Measurements from ENCODE around the gene IRF6. TPM values are rescaled to one million over a fixed set of nuclear protein-coding genes. Genes with fewer than 3 reads are reported as not detected.
"Not testable (repeated sequence)": the region's sequence is repeated elsewhere in the genome, so short reads cannot be mapped to it uniquely, and the experiment has no call there.

IRF6 gene
- total RNA-seq, 2 experiments from 2014 or later, result 0.16 to 0.21 TPM

GRCh38 chr1:209803568-209803967, 2.4 kb downstream of the IRF6 start:
- DNase-seq, result no peak
- CTCF ChIA-PET, result no interaction called here
- ATAC-seq, result no peak
- Mint-ChIP-seq H3K36me3 (ENCODE audit: low read depth) (no peaks in the 10 kb centered on the region), H3K4me3 (no peak overlapping the region), H3K4me1 (ENCODE audit: low read depth) (peaks cover 11% of the 10 kb centered on the region), H3K27ac (no peak overlapping the region), H3K27me3 (ENCODE audit: low read depth) (peaks cover 17% of the 10 kb centered on the region), H3K9me3 (ENCODE audit: insufficient read depth) (no peaks in the 10 kb centered on the region)
- POLR2A ChIA-PET, result no interaction called here

DNA sequence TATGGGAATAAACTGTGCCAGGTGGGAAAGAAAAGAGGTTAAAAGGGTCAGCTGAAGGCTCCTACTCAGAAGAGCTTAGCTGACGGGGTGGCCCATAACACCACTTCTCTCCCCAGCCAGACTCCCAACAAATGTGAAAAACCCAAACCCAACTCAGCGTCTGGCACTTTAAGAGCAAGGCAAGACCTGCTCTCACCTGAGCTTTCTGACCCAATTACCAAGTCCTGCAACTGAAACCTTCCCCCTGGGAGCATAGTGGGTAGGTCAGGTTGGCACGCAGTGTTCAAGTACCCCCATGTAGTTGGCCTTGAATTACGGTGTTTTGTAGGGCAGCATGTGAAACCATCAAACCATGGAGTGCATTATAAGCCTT, 3.2 kb downstream of the IRF6 start:
- peaks cover 11% of the 10 kb centered on the region for H3K4me1 Mint-ChIP-seq (ENCODE audit: low read depth)
- CTCF ChIA-PET, result interaction anchor here (0.8 kb wide), 1 partner anchor 21 kb away, joined by 3 read pairs; no protein-coding TSS in a partner anchor
- peaks cover 17% of the 10 kb centered on the region for H3K27me3 Mint-ChIP-seq (ENCODE audit: low read depth)
- ATAC-seq (no peak), DNase-seq (no peak)
- POLR2A ChIA-PET, result no interaction called here
- H3K9me3 Mint-ChIP-seq (ENCODE audit: insufficient read depth), result no peaks in the 10 kb centered on the region
- H3K36me3 Mint-ChIP-seq (ENCODE audit: low read depth), result no peaks in the 10 kb centered on the region
- no peak overlapping the region for H3K27ac Mint-ChIP-seq
- H3K4me3 Mint-ChIP-seq, result no peak overlapping the region

GRCh38 chr1:209802117-209802779, 3.7 kb downstream of the IRF6 start:
- Mint-ChIP-seq H3K4me3 (no peak overlapping the region), H3K4me1 (ENCODE audit: low read depth) (peaks cover 11% of the 10 kb centered on the region)
- CTCF ChIA-PET, result interaction anchor here (0.8 to 3.5 kb wide), 3 partner anchors 21 to 25 kb away, joined by 3 to 15 read pairs (median 3); partner anchors contain the start of gene UTP25

GRCh38 chr1:209800984-209801834, 4.7 kb downstream of the IRF6 start:
- Mint-ChIP-seq H3K36me3 (ENCODE audit: low read depth) (no peaks in the 10 kb centered on the region), H3K9me3 (ENCODE audit: insufficient read depth) (no peaks in the 10 kb centered on the region), H3K4me1 (ENCODE audit: low read depth) (peaks cover 9% of the 10 kb centered on the region), H3K4me3 (no peak overlapping the region), H3K27me3 (ENCODE audit: low read depth) (peaks cover 17% of the 10 kb centered on the region), H3K27ac (no peak overlapping the region)
- CTCF ChIA-PET, result interaction anchor here (1.1 to 3.5 kb wide), 2 partner anchors 22 to 26 kb away, joined by 3 to 15 read pairs; partner anchors contain the start of gene UTP25
- POLR2A ChIA-PET, result interaction anchor here (0.7 to 0.9 kb wide), 2 partner anchors 18 to 20 kb away, joined by 3 read pairs; no protein-coding TSS in a partner anchor
- DNase-seq, result no peak
- no peak for ATAC-seq

More at GRCh38 chr1:209802117-209802779, 3.7 kb downstream of the IRF6 start:
- DNase-seq (no peak), ATAC-seq (no peak)
- no peaks in the 10 kb centered on the region for H3K9me3 Mint-ChIP-seq (ENCODE audit: insufficient read depth)
- POLR2A ChIA-PET, result interaction anchor here (0.9 kb wide), 1 partner anchor 19 kb away, joined by 3 read pairs; no protein-coding TSS in a partner anchor
- no peaks in the 10 kb centered on the region for H3K36me3 Mint-ChIP-seq (ENCODE audit: low read depth)
- no peak overlapping the region for H3K27ac Mint-ChIP-seq
- peaks cover 17% of the 10 kb centered on the region for H3K27me3 Mint-ChIP-seq (ENCODE audit: low read depth)

GRCh38 chr1:209797978-209798639, 7.8 kb downstream of the IRF6 start:
- H3K27ac Mint-ChIP-seq, result no peak overlapping the region
- H3K36me3 Mint-ChIP-seq (ENCODE audit: low read depth), result no peaks in the 10 kb centered on the region
- ATAC-seq (no peak), DNase-seq (no peak)
- no peak overlapping the region for H3K4me3 Mint-ChIP-seq
- H3K27me3 Mint-ChIP-seq (ENCODE audit: low read depth), result peaks cover 5% of the 10 kb centered on the region
- ChIA-PET POLR2A (interaction anchor here (1.4 kb wide), 1 partner anchor 21 kb away, joined by 3 read pairs; no protein-coding TSS in a partner anchor), CTCF (interaction anchor here (1.0 kb wide), 2 partner anchors 25 to 50 kb away, joined by 4 to 8 read pairs; no protein-coding TSS in a partner anchor)
- no peaks in the 10 kb centered on the region for H3K4me1 Mint-ChIP-seq (ENCODE audit: low read depth)
- peaks cover 2% of the 10 kb centered on the region for H3K9me3 Mint-ChIP-seq (ENCODE audit: insufficient read depth)

GRCh38 chr1:209793711-209794110, 12.2 kb downstream of the IRF6 start:
- H3K9me3 Mint-ChIP-seq (ENCODE audit: insufficient read depth); H3K36me3 Mint-ChIP-seq (ENCODE audit: low read depth); H3K4me3 Mint-ChIP-seq; H3K27ac Mint-ChIP-seq; ATAC-seq; POLR2A ChIA-PET; H3K4me1 Mint-ChIP-seq (ENCODE audit: low read depth); H3K27me3 Mint-ChIP-seq (ENCODE audit: low read depth); DNase-seq: not testable (repeated sequence)
- CTCF ChIA-PET, result interaction anchor here (1.6 to 2.9 kb wide), 2 partner anchors 29 to 45 kb away, joined by 5 to 15 read pairs; no protein-coding TSS in a partner anchor

- Mint-ChIP-seq H3K9me3 (ENCODE audit: insufficient read depth) (peaks cover 3% of the 10 kb centered on the region), H3K27ac (no peak overlapping the region), H3K4me3 (no peak overlapping the region), H3K27me3 (ENCODE audit: low read depth) (peaks cover 2% of the 10 kb centered on the region), H3K36me3 (ENCODE audit: low read depth) (no peaks in the 10 kb centered on the region), H3K4me1 (ENCODE audit: low read depth) (peaks cover 10% of the 10 kb centered on the region)
- POLR2A ChIA-PET, result interaction anchor here (1.1 kb wide), 1 partner anchor 17 kb away, joined by 4 read pairs; no protein-coding TSS in a partner anchor
- CTCF ChIA-PET, result interaction anchor here (1.6 to 2.9 kb wide), 2 partner anchors 31 to 43 kb away, joined by 5 to 15 read pairs; no protein-coding TSS in a partner anchor
- no peak for ATAC-seq
- DNase-seq, result no peak
These were observed 14.0 kb downstream of the IRF6 start for GRCh38 chr1:209791920-209792319.

GRCh38 chr1:209790286-209791193, 15.4 kb downstream of the IRF6 start:
- no peak overlapping the region for H3K4me3 Mint-ChIP-seq
- H3K27me3 Mint-ChIP-seq (ENCODE audit: low read depth), result peaks cover 2% of the 10 kb centered on the region
- H3K27ac Mint-ChIP-seq, result no peak overlapping the region
- no peaks in the 10 kb centered on the region for H3K36me3 Mint-ChIP-seq (ENCODE audit: low read depth)
- ChIA-PET CTCF (interaction anchor here (1.0 to 2.9 kb wide), 2 partner anchors 33 kb away, joined by 5 to 15 read pairs; no protein-coding TSS in a partner anchor), POLR2A (no interaction called here)
- peaks cover 13% of the 10 kb centered on the region for H3K4me1 Mint-ChIP-seq (ENCODE audit: low read depth)
- H3K9me3 Mint-ChIP-seq (ENCODE audit: insufficient read depth), result peaks cover 3% of the 10 kb centered on the region
- no peak for ATAC-seq
- no peak for DNase-seq

DNA sequence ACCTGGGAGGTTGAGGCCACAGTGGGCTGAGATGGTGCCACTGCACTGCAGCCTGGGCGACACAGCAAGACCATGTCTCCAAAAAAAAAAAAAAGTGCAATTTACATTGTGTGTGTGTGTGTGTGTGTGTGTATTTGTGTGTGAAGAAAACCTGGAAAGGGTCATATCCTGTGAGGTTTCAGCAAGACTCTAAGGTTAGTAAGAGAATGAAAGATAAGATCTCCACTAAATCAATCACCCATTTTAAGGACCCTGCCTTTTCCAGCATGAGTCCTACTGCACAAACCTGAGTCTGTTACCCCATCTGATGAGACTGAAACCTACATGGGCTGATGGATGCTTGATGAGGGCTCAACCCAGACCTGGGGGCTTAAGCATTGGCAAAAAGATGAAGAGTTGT, 16.7 kb downstream of the IRF6 start:
- peaks cover 26% of the 10 kb centered on the region for H3K4me1 Mint-ChIP-seq (ENCODE audit: low read depth)
- no peak for ATAC-seq
- POLR2A ChIA-PET, result no interaction called here
- H3K36me3 Mint-ChIP-seq (ENCODE audit: low read depth), result peaks cover 2% of the 10 kb centered on the region
- no peak overlapping the region for H3K27ac Mint-ChIP-seq
- peaks cover 2% of the 10 kb centered on the region for H3K27me3 Mint-ChIP-seq (ENCODE audit: low read depth)
- peaks cover 3% of the 10 kb centered on the region for H3K9me3 Mint-ChIP-seq (ENCODE audit: insufficient read depth)
- no peak for DNase-seq
- CTCF ChIA-PET, result no interaction called here
- no peak overlapping the region for H3K4me3 Mint-ChIP-seq

DNA sequence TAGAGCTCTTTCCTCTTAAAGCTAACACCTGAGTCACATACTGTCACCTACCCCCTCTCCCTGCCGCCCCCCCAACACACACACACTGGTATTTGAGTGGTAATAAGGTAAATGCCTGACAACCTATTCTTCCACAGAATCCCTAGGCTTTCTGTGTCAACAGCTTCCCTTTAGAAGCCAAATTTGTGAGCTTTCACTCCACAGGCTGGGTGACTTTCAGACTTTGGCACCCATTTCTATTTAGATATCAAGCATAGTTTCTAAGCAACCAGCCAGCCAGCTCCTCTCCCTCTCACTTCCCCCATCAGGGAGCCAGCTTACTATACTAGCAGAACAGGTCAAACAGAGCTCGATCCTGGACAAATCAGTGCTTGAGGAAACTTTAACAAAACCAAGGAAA, 18.4 kb downstream of the IRF6 start:
- no peak overlapping the region for H3K27ac Mint-ChIP-seq
- H3K36me3 Mint-ChIP-seq (ENCODE audit: low read depth), result peaks cover 15% of the 10 kb centered on the region
- H3K4me1 Mint-ChIP-seq (ENCODE audit: low read depth), result peaks cover 43% of the 10 kb centered on the region
- ChIA-PET CTCF (interaction anchor here (0.7 to 5.4 kb wide), 8 partner anchors 14 to 221 kb away, joined by 3 to 42 read pairs (median 4); no protein-coding TSS in a partner anchor), POLR2A (interaction anchor here (0.9 to 1.2 kb wide), 2 partner anchors 11 to 32 kb away, joined by 3 read pairs; partner anchors contain the start of gene TRAF3IP3)
- H3K27me3 Mint-ChIP-seq (ENCODE audit: low read depth), result no peaks in the 10 kb centered on the region
- no peaks in the 10 kb centered on the region for H3K9me3 Mint-ChIP-seq (ENCODE audit: insufficient read depth)
- H3K4me3 Mint-ChIP-seq, result no peak overlapping the region
- ATAC-seq (no peak), DNase-seq (no peak)

All from activated CD8-positive, alpha-beta T cell treated with anti-CD3 and anti-CD28 coated beads, Interleukin-2, amount 10 ng/mL, durations not matched to agents 7 days and 5 days (primary cell).